K562 (cell line): ENCODE data around the gene EMX2. TPM values are rescaled to one million over a fixed set of nuclear protein-coding genes. Genes with fewer than 3 reads are reported as not detected.

Experiments used
- ATAC-seq: fragments of 200-7000 bp; cut with Tn5 transposase; 3 replicates; pipeline ENCODE4 v1.9.1; 2020; ENCODE audit warnings: moderate library complexity
- BruUV-seq: library from RNA; stranded (reverse); fragments of 400-500 nt; replicated peaks from 2 replicates; lab custom pipeline; 2021; lab: Mats Ljungman, UMichigan
- CTCF ChIA-PET: fragments of 300-600 bp; formaldehyde crosslinking; extraction: SDS; loops from one replicate; lab custom pipeline; 2021; ENCODE audit warnings: low intra/inter-chr PET ratio; lab: Yijun Ruan, JAX
- POLR2A ChIA-PET: fragments of 300-600, 350-650 bp; sonication (Branson Sonifier 250); formaldehyde crosslinking; extraction: SDS; loops from one replicate; lab custom pipeline; 2021; ENCODE audit warnings: antibody characterized with exemption, inconsistent platforms; lab: Yijun Ruan, JAX
- DNase-seq, 4 experiments: peaks; one replicate each; pipeline versions ENCODE4 v3.0.0 to v3.0.0-alpha.2; 2011 to 2018; ENCODE audit warnings: low spot score in 3 of 4, mixed read lengths in 3 of 4; ENCODE audit errors: extremely low read depth in 1 of 4
- FAIRE-seq: peaks from 2 replicates; lab custom pipeline; 2011; peaks lifted over from hg19 to GRCh38; lab: Jason Lieb, UNC
- H2AFZ ChIP-seq: 2 replicates; pipeline ENCODE4 v1.6.0; 2011; ENCODE audit warnings: low read depth, low read length, control low read depth, inconsistent platforms
- H3K27ac ChIP-seq: fragments of 200-600 bp; 3 replicates; pipeline ENCODE4 v1.8.0; 2011; ENCODE audit warnings: low read depth, mild to moderate bottlenecking, control low read depth, inconsistent platforms, low read length, moderate library complexity, mixed read lengths; ENCODE audit errors: extremely low read depth
- H3K27me3 ChIP-seq, 2 experiments: fragments of 300-600 bp in 1 of 2; 2 replicates in 1 of 2; 3 replicates in 1 of 2; pipeline versions ENCODE4 v1.6.0 to v1.8.0; 2011; ENCODE audit warnings: inconsistent platforms in 2 of 2, low read length in 2 of 2, mild to moderate bottlenecking in 1 of 2, mixed read lengths in 1 of 2, moderate library complexity in 1 of 2; ENCODE audit not compliant: control insufficient read depth in 2 of 2, insufficient read depth in 2 of 2
- H3K36me3 ChIP-seq: fragments of 300-600 bp; 3 replicates; pipeline ENCODE4 v1.8.0; 2011; ENCODE audit warnings: mild to moderate bottlenecking, low read length, inconsistent platforms; ENCODE audit not compliant: control insufficient read depth, insufficient read depth
- H3K4me1 ChIP-seq, 2 experiments: fragments of 200-600 bp in 1 of 2; replicated peaks in 1 of 2; 2 replicates in 1 of 2; 3 replicates in 1 of 2; pipeline versions ENCODE4 v1.5.1 to v1.8.0; 2011; ENCODE audit warnings: inconsistent platforms in 2 of 2, low read length in 2 of 2, mild to moderate bottlenecking in 1 of 2, mixed read lengths in 1 of 2, moderate library complexity in 1 of 2; ENCODE audit not compliant: control insufficient read depth in 2 of 2, insufficient read depth in 2 of 2
- H3K4me2 ChIP-seq: 2 replicates; pipeline ENCODE4 v1.6.1; 2011; ENCODE audit warnings: low read length, control low read depth, inconsistent platforms, mixed read lengths; ENCODE audit not compliant: insufficient read depth
- H3K4me3 ChIP-seq: fragments of 200-600 bp; sonication (generic), shearing (Covaris generic); 2 replicates; pipeline ENCODE4 v1.5.1; 2016; ENCODE audit warnings: control low read depth, inconsistent platforms
- H3K79me2 ChIP-seq: fragments of 200-600 bp; 3 replicates; pipeline ENCODE4 v1.8.0; 2011; ENCODE audit warnings: low read length, inconsistent platforms; ENCODE audit not compliant: control insufficient read depth, insufficient read depth
- H3K9ac ChIP-seq, 2 experiments: 2 replicates each; pipeline versions ENCODE4 v1.6.0 to v1.6.1; 2011; ENCODE audit warnings: low read depth in 2 of 2, low read length in 2 of 2, control low read depth in 1 of 2, inconsistent platforms in 1 of 2, mild to moderate bottlenecking in 1 of 2, mixed read lengths in 1 of 2; ENCODE audit not compliant: insufficient read depth in 1 of 2
- H3K9me1 ChIP-seq: one replicate; pipeline ENCODE4 v1.6.0; 2011; ENCODE audit warnings: inconsistent platforms, mild to moderate bottlenecking, low read length, moderate library complexity; ENCODE audit not compliant: control insufficient read depth, insufficient read depth
- H3K9me3 ChIP-seq: replicated peaks from 2 replicates; pipeline ENCODE4 v1.5.1; 2011; ENCODE audit warnings: low read depth, low read length, inconsistent platforms; ENCODE audit not compliant: control insufficient read depth, insufficient read depth
- H4K20me1 ChIP-seq: replicated peaks from 2 replicates; pipeline ENCODE4 v1.6.1; 2011; ENCODE audit warnings: low read length, inconsistent platforms, mixed read lengths; ENCODE audit not compliant: control insufficient read depth, insufficient read depth
- ARID1B ChIP-seq: fragments of 450-650 bp; IDR thresholded peaks from 2 replicates; pipeline ENCODE4 v1.6.1; 2016; ENCODE audit warnings: antibody characterized with exemption, mild to moderate bottlenecking, inconsistent platforms
- ARID3A ChIP-seq: IDR thresholded peaks from 2 replicates; pipeline ENCODE4 v1.6.1; 2012; ENCODE audit warnings: low read depth, low read length, improper control_type of control experiment, borderline replicate concordance
- CEBPB ChIP-seq: fragments of 450-650 bp; IDR thresholded peaks from 2 replicates; pipeline ENCODE4 v1.6.1; 2016; ENCODE audit warnings: missing genetic modification characterization, missing compliant biosample characterization
- CREB5 ChIP-seq: fragments of 250-450 bp; sonication (Bioruptor Pico); IDR thresholded peaks from 2 replicates; pipeline ENCODE4 v1.5.0; 2020; ENCODE audit warnings: mild to moderate bottlenecking
- DEAF1 ChIP-seq: fragments of 450-650 bp; formaldehyde crosslinking; IDR thresholded peaks from 2 replicates; pipeline ENCODE4 v1.4.0; 2020; ENCODE audit warnings: mild to moderate bottlenecking, moderate library complexity
- NR2C1 ChIP-seq, 2 experiments: fragments of 450-650 bp; IDR thresholded peaks; 2 replicates each; pipeline ENCODE4 v1.6.1; 2017; ENCODE audit warnings: mild to moderate bottlenecking in 2 of 2, antibody characterized with exemption in 1 of 2, inconsistent platforms in 1 of 2, missing compliant biosample characterization in 1 of 2, missing genetic modification characterization in 1 of 2
- PKNOX1 ChIP-seq: fragments of 450-650 bp; IDR thresholded peaks from 2 replicates; pipeline ENCODE4 v1.6.1; 2016
- RBM15 ChIP-seq: fragments of 200-400 bp; formaldehyde crosslinking; IDR thresholded peaks from 2 replicates; pipeline ENCODE4 v1.6.1; 2018; ENCODE audit warnings: mild to moderate bottlenecking, low read length, moderate library complexity; ENCODE audit not compliant: insufficient read depth
- ZC3H11A ChIP-seq: IDR thresholded peaks from 2 replicates; pipeline ENCODE4 v1.6.1; 2012; ENCODE audit warnings: low read depth, low read length, improper control_type of control experiment
- ZFX ChIP-seq: sonication (generic); formaldehyde crosslinking; IDR thresholded peaks from 2 replicates; pipeline ENCODE4 v1.8.0; 2022; ENCODE audit warnings: mild to moderate bottlenecking, missing genetic modification reagents, moderate library complexity
- ZMIZ1 ChIP-seq, 2 experiments: fragments of 150-350 bp in 1 of 2; IDR thresholded peaks; 2 replicates each; pipeline ENCODE4 v1.6.1; 2012 to 2016; ENCODE audit warnings: low read depth in 2 of 2, low read length in 2 of 2, mild to moderate bottlenecking in 1 of 2, moderate library complexity in 1 of 2
- WGBS: fragments of 100-300 bp; shearing (Covaris generic); methylation state at CpG from one replicate; pipeline ENCODE4 v1.1.6; 2016; ENCODE audit warnings: low coverage, mixed read lengths; ENCODE audit not compliant: insufficient coverage; ENCODE audit errors: missing lambda C conversion rate; 5-methylcytosine and 5-hydroxymethylcytosine counted together
- in situ Hi-C: fragments of 300-500 bp; cut with MboI; formaldehyde crosslinking; loops from 4 replicates; pipeline ENCODE4 v1.15.0; 2018; ENCODE audit warnings: inconsistent platforms, mixed read lengths
- intact Hi-C: fragments of 100-400 bp; cut with micrococcal nuclease; formaldehyde crosslinking; loops from 2 replicates; pipeline ENCODE4 v1.14.2; 2022
- polyA plus RNA-seq, 8 experiments: library from polyadenylated mRNA; depleted of rRNA in 4 of 8; stranded (reverse) in 5 of 8; unstranded in 3 of 8; fragments of >200 nt; fragmentation: Nextera tagmentation in 2 of 8; fragmentation: Illumina TruSeq in 1 of 8; extraction: Ambion mirVana in 2 of 8; extraction: Trizol in 1 of 8; gene quantifications; 2 replicates each; pipeline versions ENCODE4 v1.2.1 to v1.2.3, GENCODE V29; 2011 to 2014; ENCODE audit warnings: inconsistent platforms in 1 of 8, missing spikeins in 1 of 8
- total RNA-seq, 7 experiments: library from RNA; depleted of rRNA in 6 of 7; stranded (reverse); fragments of >200 nt in 6 of 7; fragmentation: Illumina TruSeq in 2 of 7; extraction: Trizol in 2 of 7; gene quantifications; 2 replicates each; pipeline versions ENCODE4 v1.2.1 to v1.2.3, GENCODE V29; 2011 to 2021; ENCODE audit warnings: low replicate concordance in 1 of 7

EMX2 gene
- total and polyA plus RNA-seq, 9 of the 15 experiments (the other 6 are each of a cell fraction or from before 2014, with no cell fraction given) = not detected

- no peak for ATAC-seq
- DNase-seq = no peak
- Histone ChIP-seq H3K27me3 (peaks cover 5 to 37% of the 10 kb centered on the region in 2 experiments; a peak in 4 of 5 replicates), H4K20me1 (0 out of 2 replicates have a peak, but pooled peaks cover 3% of the 10 kb centered on the region), H3K36me3 (no peaks in the 10 kb centered on the region), H2AFZ (no peak overlapping the region), H3K9me3 (no peaks in the 10 kb centered on the region), H3K27ac (no peak overlapping the region), H3K4me1 (no peaks in the 10 kb centered on the region; a peak in 2 of 5 replicates), H3K9ac (no peak overlapping the region), H3K4me2 (no peak overlapping the region), H3K79me2 (no peaks in the 10 kb centered on the region), H3K4me3 (no peak overlapping the region), H3K9me1 (no peaks in the 10 kb centered on the region)
- 0% methylated on average over 6 of the region's 6 CpGs for WGBS
- TF ChIP-seq NR2C1 (IDR thresholded peaks at IDR 0.05) (no peak), NR2C1 (tag; IDR thresholded peaks at IDR 0.05) (no peak), ZC3H11A (no peak), ZMIZ1 (IDR thresholded peaks at IDR 0.05; ENCODE audit: low read depth in 2 of 2, low read length in 2 of 2) (no peak), CREB5 (CRISPR knock-in tag) (no peak), CEBPB (tag) (no peak), PKNOX1 (no peak), ZFX (no peak), ARID3A (no peak), DEAF1 (CRISPR knock-in tag) (no peak), ARID1B (no peak), RBM15 (no peak)
- intact Hi-C loops = loop anchor here (2.0 kb wide), 2 partner anchors 743 to 751 kb away; no protein-coding TSS in a partner anchor
- in situ Hi-C loops = no loop called here
- ChIA-PET POLR2A (no interaction called here), CTCF (interaction anchor here (0.6 kb wide), 1 partner anchor 747 kb away, joined by 3 read pairs; no protein-coding TSS in a partner anchor)
- BruUV-seq = no TSS peak
- no peak for FAIRE-seq
These were observed 44.8 kb upstream of the EMX2 start for GRCh38 chr10:117497736-117498135.
